Vagina (tissue), 2 donors: ENCODE measurements around the gene ANKRD37. TPM values are rescaled to one million over a fixed set of nuclear protein-coding genes. Genes with fewer than 3 reads are reported as not detected.

Experiments
- DNase-seq, 2 donors: peaks; one replicate each; pipeline ENCODE4 v3.0.0-alpha.2; 2017; ENCODE audit errors: extremely low spot score in 2 of 2
- H3K27ac ChIP-seq: fragments of 200-600 bp; sonication (generic); one replicate; pipeline ENCODE4 v1.5.1; 2019
- H3K27me3 ChIP-seq: fragments of 200-600 bp; sonication (generic); one replicate; pipeline ENCODE4 v1.5.1; 2019
- H3K36me3 ChIP-seq, 2 donors: fragments of 200-600 bp; sonication (generic); one replicate each; pipeline ENCODE4 v1.5.1; 2017 to 2019
- H3K4me1 ChIP-seq: fragments of 200-600 bp; sonication (generic); one replicate; pipeline ENCODE4 v1.5.1; 2019
- H3K4me3 ChIP-seq, 2 donors: fragments of 200-600 bp; sonication (generic); 1 replicate in 1 of 2; 2 replicates in 1 of 2; pipeline ENCODE4 v1.5.1; 2016 to 2019
- H3K9me3 ChIP-seq: fragments of 200-600 bp; sonication (generic); one replicate; pipeline ENCODE4 v1.5.1; 2019
- POLR2A ChIP-seq, 2 donors: fragments of 450-650 bp; IDR thresholded peaks; one replicate each; pipeline ENCODE4 v1.6.1; 2017; ENCODE audit warnings: antibody characterized with exemption in 2 of 2, mild to moderate bottlenecking in 2 of 2, moderate library complexity in 2 of 2
- POLR2AphosphoS5 ChIP-seq, 2 donors: sonication (generic); formaldehyde crosslinking; IDR thresholded peaks; one replicate each; pipeline ENCODE4 v1.9.0; 2017; ENCODE audit warnings: antibody characterized with exemption in 2 of 2, mild to moderate bottlenecking in 2 of 2, low read depth in 1 of 2; ENCODE audit not compliant: insufficient read depth in 1 of 2
- intact Hi-C: fragments of 100-400 bp; cut with DNase I; formaldehyde crosslinking; loops from one replicate; pipeline ENCODE4 v1.15.1; 2023
- total RNA-seq: library from RNA; depleted of rRNA; stranded (reverse); fragments of >200 nt; gene quantifications from one replicate; pipeline ENCODE4 v1.2.3, GENCODE V29; 2016
- TF ChIP-seq, protein P1 (sequence below), 3 experiments: fragments of 450-650 bp in 2 of 3; fragments of 200-600 bp in 1 of 3; sonication (generic) in 1 of 3; IDR thresholded peaks; one replicate each; pipeline ENCODE4 v1.5.1; 2017 to 2019; ENCODE audit warnings: antibody characterized with exemption in 3 of 3, mild to moderate bottlenecking in 2 of 3, moderate library complexity in 2 of 3

Gene ANKRD37
- total RNA-seq, 1 donor from 2014 or later: 56.7 TPM

DNA sequence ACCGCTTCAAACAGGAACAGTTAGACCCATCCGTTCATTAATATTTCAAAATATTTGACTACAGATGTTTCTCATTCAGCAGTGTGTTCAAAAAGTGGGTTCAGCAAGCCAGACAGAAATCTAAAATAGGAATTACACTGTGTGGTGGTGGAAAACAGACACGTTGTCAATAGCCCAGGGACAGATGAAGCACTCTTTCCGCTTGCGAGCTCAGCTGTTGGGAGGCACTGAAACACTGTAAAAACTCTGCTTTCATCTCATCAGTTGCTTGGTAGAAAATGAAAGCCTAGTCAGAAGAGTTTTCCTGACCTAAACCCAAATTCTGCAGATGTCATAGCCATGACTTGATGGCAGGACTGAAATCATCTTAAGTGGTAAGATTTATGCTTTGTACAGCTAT lies 39.4 kb upstream of the ANKRD37 start:
- Histone ChIP-seq H3K9me3 (no peaks in the 10 kb centered on the region), H3K27me3 (no peaks in the 10 kb centered on the region), H3K4me3 (no peak overlapping the region), H3K27ac (no peak overlapping the region), H3K36me3 (peaks cover 0 to 4% of the 10 kb centered on the region in 2 donors), H3K4me1 (no peaks in the 10 kb centered on the region)
- TF ChIP-seq, protein P1, sequence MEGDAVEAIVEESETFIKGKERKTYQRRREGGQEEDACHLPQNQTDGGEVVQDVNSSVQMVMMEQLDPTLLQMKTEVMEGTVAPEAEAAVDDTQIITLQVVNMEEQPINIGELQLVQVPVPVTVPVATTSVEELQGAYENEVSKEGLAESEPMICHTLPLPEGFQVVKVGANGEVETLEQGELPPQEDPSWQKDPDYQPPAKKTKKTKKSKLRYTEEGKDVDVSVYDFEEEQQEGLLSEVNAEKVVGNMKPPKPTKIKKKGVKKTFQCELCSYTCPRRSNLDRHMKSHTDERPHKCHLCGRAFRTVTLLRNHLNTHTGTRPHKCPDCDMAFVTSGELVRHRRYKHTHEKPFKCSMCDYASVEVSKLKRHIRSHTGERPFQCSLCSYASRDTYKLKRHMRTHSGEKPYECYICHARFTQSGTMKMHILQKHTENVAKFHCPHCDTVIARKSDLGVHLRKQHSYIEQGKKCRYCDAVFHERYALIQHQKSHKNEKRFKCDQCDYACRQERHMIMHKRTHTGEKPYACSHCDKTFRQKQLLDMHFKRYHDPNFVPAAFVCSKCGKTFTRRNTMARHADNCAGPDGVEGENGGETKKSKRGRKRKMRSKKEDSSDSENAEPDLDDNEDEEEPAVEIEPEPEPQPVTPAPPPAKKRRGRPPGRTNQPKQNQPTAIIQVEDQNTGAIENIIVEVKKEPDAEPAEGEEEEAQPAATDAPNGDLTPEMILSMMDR (IDR thresholded peaks at IDR 0.05): no peak
- no peak for TF ChIP-seq POLR2AphosphoS5 (IDR thresholded peaks at IDR 0.05; ENCODE audit: insufficient read depth in 1 of 2, low read depth in 1 of 2)
- TF ChIP-seq POLR2A (IDR thresholded peaks at IDR 0.05): no peak
- no peak for DNase-seq
- intact Hi-C loops: no loop called here

DNA sequence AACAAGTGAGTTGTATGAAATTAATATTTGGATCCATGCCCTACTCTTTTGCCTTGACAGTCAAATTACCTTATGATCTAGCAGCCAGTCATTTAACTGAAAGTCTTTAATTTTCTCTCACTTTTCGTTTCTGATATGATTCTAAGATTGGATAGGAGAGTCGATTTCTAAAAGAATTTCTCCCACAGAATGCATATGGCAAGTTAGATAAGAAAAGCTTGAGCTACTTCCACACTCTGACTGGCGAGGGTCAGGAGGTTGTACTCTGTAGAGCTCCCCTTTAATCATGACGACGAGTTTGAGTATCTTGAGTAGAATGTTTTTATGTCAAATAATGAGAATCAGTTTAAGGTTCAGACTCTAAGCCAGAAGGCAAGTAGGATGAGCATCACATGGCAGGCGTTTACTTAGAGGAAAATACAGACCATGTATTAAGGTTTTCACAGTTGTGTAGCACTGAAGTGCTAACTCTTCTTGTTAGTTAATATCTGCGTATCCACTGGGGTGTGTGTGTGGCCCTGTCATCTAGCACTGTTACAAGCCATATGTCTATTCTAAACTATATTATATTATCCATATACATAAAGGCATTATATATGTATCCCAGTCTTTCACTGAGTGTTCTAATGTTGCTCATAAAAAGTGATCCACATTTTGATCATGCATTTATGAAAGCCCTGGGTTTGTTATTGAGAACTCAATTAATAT lies 38.8 kb upstream of the ANKRD37 start:
- Histone ChIP-seq H3K9me3 (no peaks in the 10 kb centered on the region), H3K4me3 (no peak overlapping the region), H3K27me3 (no peaks in the 10 kb centered on the region), H3K36me3 (peaks cover 0 to 4% of the 10 kb centered on the region in 2 donors), H3K4me1 (no peaks in the 10 kb centered on the region), H3K27ac (no peak overlapping the region)
- DNase-seq: no peak
- TF ChIP-seq POLR2A (IDR thresholded peaks at IDR 0.05): no peak
- TF ChIP-seq, protein P1 (IDR thresholded peaks at IDR 0.05): no peak
- intact Hi-C loops: no loop called here

DNA sequence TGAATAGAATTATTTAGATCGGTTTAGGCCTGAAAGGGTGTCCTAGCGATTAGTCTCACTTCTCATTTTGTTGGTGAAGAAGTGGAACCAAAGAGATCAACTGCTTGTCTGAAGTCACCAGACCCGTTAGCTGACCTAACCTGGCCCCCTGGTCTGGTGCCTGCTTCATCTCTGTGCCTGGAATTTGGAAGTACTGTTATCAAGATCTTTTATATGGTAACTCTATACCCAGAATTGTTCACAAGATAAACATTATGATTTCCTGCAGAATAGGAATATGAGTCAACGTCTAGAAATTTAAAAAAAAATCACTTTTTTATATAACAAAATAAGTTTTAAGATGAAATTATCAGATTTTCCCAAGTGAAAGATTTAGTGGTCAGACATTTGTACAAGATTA lies 38.1 kb upstream of the ANKRD37 start:
- no peak overlapping the region for H3K27ac ChIP-seq
- intact Hi-C loops: no loop called here
- no peaks in the 10 kb centered on the region for H3K9me3 ChIP-seq
- no peak for DNase-seq
- H3K4me1 ChIP-seq: no peaks in the 10 kb centered on the region
- H3K36me3 ChIP-seq: peaks cover 0 to 4% of the 10 kb centered on the region in 2 donors
- H3K4me3 ChIP-seq: no peak overlapping the region
- no peaks in the 10 kb centered on the region for H3K27me3 ChIP-seq
- no peak for TF ChIP-seq POLR2A (IDR thresholded peaks at IDR 0.05)
- no peak for TF ChIP-seq POLR2AphosphoS5 (IDR thresholded peaks at IDR 0.05; ENCODE audit: insufficient read depth in 1 of 2, low read depth in 1 of 2)
- TF ChIP-seq, protein P1 (IDR thresholded peaks at IDR 0.05): no peak

DNA sequence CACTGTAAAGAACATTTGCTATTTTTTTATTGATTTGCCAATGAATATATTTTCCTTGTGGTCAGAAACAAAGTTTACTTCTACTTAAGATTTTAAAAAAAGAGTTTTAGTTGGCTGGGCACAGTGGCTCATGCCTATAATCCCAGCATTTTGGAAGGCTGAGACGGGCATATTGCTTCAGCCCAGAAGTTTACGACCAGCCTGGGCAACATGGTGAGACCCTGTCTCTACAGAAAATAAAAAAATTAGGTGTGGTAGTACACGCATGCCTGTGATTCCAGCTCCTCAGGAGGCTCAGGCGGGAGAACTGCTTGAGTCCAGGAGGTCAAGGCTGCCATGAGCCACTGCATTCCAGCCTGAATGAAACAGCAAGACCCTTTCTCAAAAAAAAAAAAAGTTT lies 37.7 kb upstream of the ANKRD37 start:
- no peaks in the 10 kb centered on the region for H3K4me1 ChIP-seq
- intact Hi-C loops: no loop called here
- peaks cover 0 to 4% of the 10 kb centered on the region in 2 donors for H3K36me3 ChIP-seq
- H3K27me3 ChIP-seq: no peaks in the 10 kb centered on the region
- H3K27ac ChIP-seq: no peak overlapping the region
- no peak overlapping the region for H3K4me3 ChIP-seq
- no peak for DNase-seq
- no peaks in the 10 kb centered on the region for H3K9me3 ChIP-seq
- TF ChIP-seq, protein P1 (IDR thresholded peaks at IDR 0.05): no peak
- TF ChIP-seq POLR2AphosphoS5 (IDR thresholded peaks at IDR 0.05; ENCODE audit: insufficient read depth in 1 of 2, low read depth in 1 of 2): no peak
- no peak for TF ChIP-seq POLR2A (IDR thresholded peaks at IDR 0.05)

DNA sequence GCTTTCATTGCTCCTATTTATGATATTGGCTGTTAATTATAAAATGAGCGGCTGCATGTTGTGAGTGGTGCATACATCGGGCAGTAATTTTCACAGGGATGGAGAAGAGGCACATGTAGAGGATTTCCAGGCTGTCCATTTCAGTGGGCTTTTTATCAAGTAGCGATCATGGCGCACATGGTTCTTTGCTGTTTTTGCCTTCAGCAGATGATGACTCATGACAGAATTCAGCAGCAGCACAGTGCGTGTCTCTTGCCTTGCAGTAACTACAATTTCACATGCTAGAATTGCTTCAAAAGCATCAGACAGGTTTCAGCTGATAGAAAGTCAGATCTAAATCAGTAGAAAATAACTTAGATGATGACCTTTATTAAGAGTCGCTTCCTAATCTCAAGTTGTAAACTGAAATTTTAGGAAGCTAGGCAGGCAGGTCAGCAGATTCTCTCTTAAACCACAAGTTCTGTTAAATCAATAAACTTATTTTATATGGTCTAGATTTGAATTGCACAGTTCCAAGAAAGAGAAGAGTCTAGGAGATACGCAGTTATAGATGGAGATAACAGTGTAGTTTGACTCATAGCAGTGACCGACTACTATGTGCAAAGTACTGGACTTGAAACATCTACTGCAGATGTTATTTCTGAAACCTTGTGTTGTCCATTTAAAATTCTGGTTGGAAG lies 36.7 kb upstream of the ANKRD37 start:
- Histone ChIP-seq H3K4me3 (no peak overlapping the region), H3K36me3 (peaks cover 0 to 4% of the 10 kb centered on the region in 2 donors), H3K4me1 (no peaks in the 10 kb centered on the region), H3K9me3 (no peaks in the 10 kb centered on the region), H3K27me3 (no peaks in the 10 kb centered on the region), H3K27ac (no peak overlapping the region)
- TF ChIP-seq, protein P1 (IDR thresholded peaks at IDR 0.05): no peak
- TF ChIP-seq POLR2AphosphoS5 (IDR thresholded peaks at IDR 0.05; ENCODE audit: insufficient read depth in 1 of 2, low read depth in 1 of 2) (no peak), POLR2A (IDR thresholded peaks at IDR 0.05) (no peak)
- no peak for DNase-seq
- intact Hi-C loops: no loop called here
